ENCODE results near the gene ANKRD33B. TPM values are rescaled to one million over a fixed set of nuclear protein-coding genes. Genes with fewer than 3 reads are reported as not detected.

Gene ANKRD33B
- total RNA-seq, 4 donors from 2014 or later: 16.7 to 27.0 (median 24.8) TPM

- Histone ChIP-seq H3K9me3 (no peaks in the 10 kb centered on the region), H3K27me3 (no peaks in the 10 kb centered on the region), H3K4me1 (peaks cover 13% of the 10 kb centered on the region), H3K27ac (no peak overlapping the region), H3K4me3 (no peak overlapping the region), H3K36me3 (no peaks in the 10 kb centered on the region)
- 98% methylated on average over 5 of the region's 9 CpGs for WGBS
- no peak for DNase-seq (ENCODE audit: low spot score in 2 of 2)
- TF ChIP-seq EP300 (IDR thresholded peaks at IDR 0.05): no peak
These were observed 101.9 kb downstream of the ANKRD33B start for GRCh38 chr5:10665799-10666198.

DNA sequence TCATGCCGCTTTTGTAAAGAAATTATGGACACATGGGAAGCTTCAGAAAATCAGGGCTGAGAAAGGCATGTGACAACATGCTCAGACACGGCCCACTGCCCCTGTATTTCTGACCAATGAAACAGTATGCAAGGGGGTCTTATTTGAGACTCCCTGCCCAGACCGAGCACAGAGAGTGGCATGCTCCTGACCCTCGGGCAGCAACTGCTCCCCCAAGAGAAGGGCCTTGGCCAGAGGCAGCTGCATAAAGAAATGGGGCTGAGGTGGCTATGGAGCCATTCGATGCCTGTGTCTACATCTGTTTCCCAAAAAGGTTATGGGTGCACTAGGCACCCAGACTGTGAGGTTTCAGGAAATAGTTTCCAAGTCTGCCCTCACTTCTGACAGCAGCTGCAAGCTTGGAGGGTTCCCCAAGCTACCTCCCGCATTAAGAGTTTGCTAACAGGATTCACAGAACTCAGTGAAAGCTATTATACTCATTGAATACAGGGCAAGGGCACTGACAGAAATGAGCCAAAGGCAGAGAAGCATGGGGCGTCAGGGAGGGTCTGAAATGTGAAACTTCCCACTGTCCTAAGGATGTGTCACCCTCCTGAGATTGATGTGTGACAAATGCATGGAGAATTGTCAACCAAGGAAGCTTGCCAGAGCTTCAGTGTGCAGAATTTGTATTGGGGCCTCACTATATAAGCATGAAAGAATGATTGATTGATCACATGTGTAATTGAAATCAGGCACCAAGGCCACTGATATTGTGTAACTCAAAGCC, 102.8 kb downstream of the ANKRD33B start:
- Histone ChIP-seq H3K4me1 (peaks cover 13% of the 10 kb centered on the region), H3K36me3 (no peaks in the 10 kb centered on the region), H3K4me3 (no peak overlapping the region), H3K27me3 (no peaks in the 10 kb centered on the region), H3K9me3 (no peaks in the 10 kb centered on the region), H3K27ac (no peak overlapping the region)
- WGBS: 93% methylated on average over 7 of the region's 7 CpGs
- DNase-seq (ENCODE audit: low spot score in 2 of 2): no peak
- TF ChIP-seq, protein P1, sequence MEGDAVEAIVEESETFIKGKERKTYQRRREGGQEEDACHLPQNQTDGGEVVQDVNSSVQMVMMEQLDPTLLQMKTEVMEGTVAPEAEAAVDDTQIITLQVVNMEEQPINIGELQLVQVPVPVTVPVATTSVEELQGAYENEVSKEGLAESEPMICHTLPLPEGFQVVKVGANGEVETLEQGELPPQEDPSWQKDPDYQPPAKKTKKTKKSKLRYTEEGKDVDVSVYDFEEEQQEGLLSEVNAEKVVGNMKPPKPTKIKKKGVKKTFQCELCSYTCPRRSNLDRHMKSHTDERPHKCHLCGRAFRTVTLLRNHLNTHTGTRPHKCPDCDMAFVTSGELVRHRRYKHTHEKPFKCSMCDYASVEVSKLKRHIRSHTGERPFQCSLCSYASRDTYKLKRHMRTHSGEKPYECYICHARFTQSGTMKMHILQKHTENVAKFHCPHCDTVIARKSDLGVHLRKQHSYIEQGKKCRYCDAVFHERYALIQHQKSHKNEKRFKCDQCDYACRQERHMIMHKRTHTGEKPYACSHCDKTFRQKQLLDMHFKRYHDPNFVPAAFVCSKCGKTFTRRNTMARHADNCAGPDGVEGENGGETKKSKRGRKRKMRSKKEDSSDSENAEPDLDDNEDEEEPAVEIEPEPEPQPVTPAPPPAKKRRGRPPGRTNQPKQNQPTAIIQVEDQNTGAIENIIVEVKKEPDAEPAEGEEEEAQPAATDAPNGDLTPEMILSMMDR (IDR thresholded peaks at IDR 0.05): no peak
- TF ChIP-seq POLR2A (IDR thresholded peaks at IDR 0.05) (no peak), POLR2AphosphoS5 (IDR thresholded peaks at IDR 0.05) (no peak), EP300 (IDR thresholded peaks at IDR 0.05) (no peak)

GRCh38 chr5:10667431-10668057, 103.7 kb downstream of the ANKRD33B start:
- H3K4me1 ChIP-seq: peaks cover 13% of the 10 kb centered on the region
- DNase-seq (ENCODE audit: low spot score in 2 of 2): no peak
- no peaks in the 10 kb centered on the region for H3K9me3 ChIP-seq
- no peak overlapping the region for H3K27ac ChIP-seq
- H3K36me3 ChIP-seq: no peaks in the 10 kb centered on the region
- 82% methylated on average over 6 of the region's 6 CpGs for WGBS
- no peak overlapping the region for H3K4me3 ChIP-seq
- TF ChIP-seq, protein P1 (IDR thresholded peaks at IDR 0.05): no peak
- no peak for TF ChIP-seq POLR2AphosphoS5 (IDR thresholded peaks at IDR 0.05)
- TF ChIP-seq POLR2A (IDR thresholded peaks at IDR 0.05): no peak
- TF ChIP-seq EP300 (IDR thresholded peaks at IDR 0.05): no peak
- no peaks in the 10 kb centered on the region for H3K27me3 ChIP-seq

DNA sequence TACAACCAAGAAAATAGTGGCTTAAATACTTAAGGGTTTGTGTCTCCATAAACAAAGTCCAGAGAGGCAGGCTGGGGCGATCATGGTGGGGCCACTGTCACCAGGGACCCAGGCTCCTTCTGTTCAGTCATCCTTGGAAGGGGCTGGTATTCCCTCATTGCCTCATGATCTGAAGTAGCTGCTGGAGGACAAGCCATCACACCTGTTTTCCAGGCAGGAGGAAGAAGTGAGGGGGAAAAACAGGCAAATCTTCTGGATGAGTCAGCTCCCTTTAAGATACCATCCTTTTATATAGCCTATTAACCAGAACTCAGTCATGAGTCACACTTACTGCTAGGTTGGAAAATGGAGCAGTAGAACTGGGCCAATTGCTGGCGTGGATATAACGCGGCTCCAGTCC, 104.8 kb downstream of the ANKRD33B start:
- no peak overlapping the region for H3K4me3 ChIP-seq
- no peaks in the 10 kb centered on the region for H3K9me3 ChIP-seq
- WGBS: 87% methylated on average over 4 of the region's 4 CpGs
- no peak overlapping the region for H3K27ac ChIP-seq
- H3K36me3 ChIP-seq: no peaks in the 10 kb centered on the region
- H3K4me1 ChIP-seq: peaks cover 6% of the 10 kb centered on the region
- no peaks in the 10 kb centered on the region for H3K27me3 ChIP-seq
- DNase-seq (ENCODE audit: low spot score in 2 of 2): no peak
- no peak for TF ChIP-seq POLR2A (IDR thresholded peaks at IDR 0.05)
- TF ChIP-seq EP300 (IDR thresholded peaks at IDR 0.05): no peak

GRCh38 chr5:10669983-10670382, 106.1 kb downstream of the ANKRD33B start:
- DNase-seq (ENCODE audit: low spot score in 2 of 2): no peak
- Histone ChIP-seq H3K36me3 (no peaks in the 10 kb centered on the region), H3K27ac (no peak overlapping the region), H3K4me3 (no peak overlapping the region), H3K4me1 (no peaks in the 10 kb centered on the region), H3K27me3 (no peaks in the 10 kb centered on the region), H3K9me3 (no peaks in the 10 kb centered on the region)
- 97% methylated on average over 1 of the region's 1 CpG for WGBS
- TF ChIP-seq POLR2AphosphoS5 (IDR thresholded peaks at IDR 0.05): no peak
- no peak for TF ChIP-seq POLR2A (IDR thresholded peaks at IDR 0.05)
- TF ChIP-seq, protein P1 (IDR thresholded peaks at IDR 0.05): no peak
- no peak for TF ChIP-seq EP300 (IDR thresholded peaks at IDR 0.05)

Data from suprapubic skin (tissue), 4 donors.